HG02610 (cell line): Measurements from ENCODE around the gene PEAR1.

Experiments used
- ATAC-seq: cut with Tn5 transposase; IDR thresholded peaks from one replicate; pipeline ENCODE4 v1.9.1; 2021; ENCODE audit warnings: mild to moderate bottlenecking, moderate library complexity; ENCODE audit not compliant: unreplicated experiment

Gene PEAR1

GRCh38 chr1:156860113-156860627 is 33.3 kb upstream of the PEAR1 start:
- ATAC-seq, result no peak

- no peak for ATAC-seq
These were observed 32.7 kb upstream of the PEAR1 start, which contains the start of gene NTRK1 for GRCh38 chr1:156860628-156861423. TSS of gene NTRK1 (plus strand) at chr1:156860865. CDS start at chr1:156860935, 70 bp downstream.

GRCh38 chr1:156862584-156862983 is 30.9 kb upstream of the PEAR1 start:
- ATAC-seq, result no peak

- ATAC-seq, result no peak
These were observed 30.4 kb upstream of the PEAR1 start for GRCh38 chr1:156862997-156863599.

- ATAC-seq, result no peak
These were observed 29.9 kb upstream of the PEAR1 start for GRCh38 chr1:156863631-156864030.

- ATAC-seq, result no peak
These were observed 28.7 kb upstream of the PEAR1 start for GRCh38 chr1:156864796-156865195.

GRCh38 chr1:156865258-156865657 is 28.3 kb upstream of the PEAR1 start:
- ATAC-seq, result no peak

- no peak for ATAC-seq
These were observed 27.7 kb upstream of the PEAR1 start for GRCh38 chr1:156865865-156866248.

- no peak for ATAC-seq
These were observed 27.1 kb upstream of the PEAR1 start for GRCh38 chr1:156866249-156866909.

- no peak for ATAC-seq
These were observed 25.2 kb upstream of the PEAR1 start for GRCh38 chr1:156868341-156868740.

- ATAC-seq, result no peak
These were observed 24.1 kb upstream of the PEAR1 start for GRCh38 chr1:156869455-156869854.

GRCh38 chr1:156873659-156874058 is 19.9 kb upstream of the PEAR1 start:
- no peak for ATAC-seq

GRCh38 chr1:156874142-156874541 is 19.4 kb upstream of the PEAR1 start:
- no peak for ATAC-seq

GRCh38 chr1:156874572-156875340 is 18.8 kb upstream of the PEAR1 start:
- ATAC-seq, result no peak

- no peak for ATAC-seq
These were observed 18.2 kb upstream of the PEAR1 start for GRCh38 chr1:156875341-156875615.

- ATAC-seq, result no peak
These were observed 17.2 kb upstream of the PEAR1 start for GRCh38 chr1:156876281-156876680.

- no peak for ATAC-seq
These were observed 15.9 kb upstream of the PEAR1 start for GRCh38 chr1:156877433-156878170.

GRCh38 chr1:156879876-156880275 is 13.6 kb upstream of the PEAR1 start:
- no peak for ATAC-seq

GRCh38 chr1:156880473-156880872 is 13.0 kb upstream of the PEAR1 start:
- ATAC-seq, result no peak

GRCh38 chr1:156881101-156881500 is 12.4 kb upstream of the PEAR1 start:
- no peak for ATAC-seq

- ATAC-seq, result no peak
These were observed 11.9 kb upstream of the PEAR1 start for GRCh38 chr1:156881663-156882062.
